ENCODE results near the gene CLSTN2.

Gene CLSTN2

DNA sequence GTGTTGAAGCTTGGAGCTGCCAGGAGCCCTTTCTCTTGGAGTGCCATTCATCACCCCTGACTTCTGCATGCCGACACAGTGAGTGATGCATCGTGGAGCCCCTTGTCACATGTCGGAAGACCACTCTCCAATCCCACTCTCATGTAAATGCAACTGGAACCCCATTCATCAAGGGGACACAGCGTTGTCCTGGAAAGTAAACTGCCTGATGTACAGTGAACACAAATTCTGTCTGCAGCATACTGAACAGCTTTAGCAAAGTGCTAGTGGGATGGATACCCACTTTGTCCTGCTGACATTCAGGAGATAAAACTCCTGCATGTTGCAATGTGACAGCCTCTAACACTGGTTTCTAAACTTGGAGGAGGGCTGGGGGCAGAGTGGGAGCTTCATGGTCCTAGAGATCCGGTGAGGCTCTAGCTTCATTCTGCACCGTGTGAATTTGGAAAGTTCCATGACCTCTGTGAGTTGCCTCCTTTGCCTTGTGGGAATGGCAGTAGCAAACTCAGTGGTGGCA is 194.8 kb downstream of the CLSTN2 start:
- H3K36me3 ChIP-seq (ENCODE audit: control insufficient read depth in 2 of 2, insufficient read depth in 1 of 2, low read length in 2 of 2) = no peaks in the 10 kb centered on the region
- no peak overlapping the region for H3K27ac ChIP-seq (ENCODE audit: extremely low read depth, low read depth, low read length)
- H3K4me3 ChIP-seq (ENCODE audit: low read depth, low read length) = no peak overlapping the region
- H3K4me1 ChIP-seq (ENCODE audit: control insufficient read depth, insufficient read depth, low read length) = no peaks in the 10 kb centered on the region
- CTCF ChIA-PET = interaction anchor here (0.6 kb wide), 1 partner anchor 28 kb away, joined by 3 read pairs; no protein-coding TSS in a partner anchor
- POLR2A ChIA-PET = no interaction called here
- no peaks in the 10 kb centered on the region for H3K9me3 ChIP-seq (ENCODE audit: control insufficient read depth, insufficient read depth, low read depth, low read length)
- TF ChIP-seq ZNF169 (tag by site-specific recombination; IDR thresholded peaks at IDR 0.05) (no peak), ZNF624 (tag by site-specific recombination; IDR thresholded peaks at IDR 0.05) (no peak)
- TF ChIP-seq, protein P1, sequence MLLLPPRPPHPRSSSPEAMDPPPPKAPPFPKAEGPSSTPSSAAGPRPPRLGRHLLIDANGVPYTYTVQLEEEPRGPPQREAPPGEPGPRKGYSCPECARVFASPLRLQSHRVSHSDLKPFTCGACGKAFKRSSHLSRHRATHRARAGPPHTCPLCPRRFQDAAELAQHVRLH (tag by site-specific recombination; IDR thresholded peaks at IDR 0.05) = no peak

DNA sequence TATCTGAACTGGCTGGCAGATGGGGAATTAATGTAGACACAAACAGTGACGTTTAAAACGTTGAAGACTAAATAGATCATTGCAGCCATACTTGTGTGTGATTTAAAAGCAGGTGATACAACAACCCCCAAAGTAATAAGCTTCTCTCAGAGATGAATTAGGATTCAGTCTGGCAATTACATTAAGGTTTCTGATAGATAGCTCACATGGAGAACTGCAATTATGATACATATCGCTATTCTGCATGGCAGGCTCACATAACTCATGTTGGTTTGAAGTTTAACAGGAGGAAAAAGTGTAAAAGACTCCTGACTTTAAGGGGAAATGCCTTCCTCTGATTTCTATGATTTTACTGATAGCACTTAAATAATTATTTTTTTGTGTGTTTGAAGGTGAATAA is 196.9 kb downstream of the CLSTN2 start:
- H3K36me3 ChIP-seq (ENCODE audit: control insufficient read depth in 2 of 2, insufficient read depth in 1 of 2, low read length in 2 of 2) = no peaks in the 10 kb centered on the region
- TF ChIP-seq ZNF214 (tag by site-specific recombination; IDR thresholded peaks at IDR 0.05; ENCODE audit: borderline replicate concordance) (no peak), SP7 (tag by site-specific recombination; IDR thresholded peaks at IDR 0.05) (no peak), ZSCAN23 (tag by site-specific recombination; IDR thresholded peaks at IDR 0.05) (no peak), ZNF274 (IDR thresholded peaks at IDR 0.05; ENCODE audit: low read length) (no peak), ZNF274 (tag by site-specific recombination; IDR thresholded peaks at IDR 0.05; ENCODE audit: borderline replicate concordance) (no peak), ZNF529 (tag by site-specific recombination; IDR thresholded peaks at IDR 0.05; ENCODE audit: insufficient replicate concordance) (no peak), ZNF600 (tag by site-specific recombination; IDR thresholded peaks at IDR 0.05) (no peak), ZNF561 (tag by site-specific recombination; IDR thresholded peaks at IDR 0.05; ENCODE audit: borderline replicate concordance) (no peak), ZNF558 (tag by site-specific recombination; IDR thresholded peaks at IDR 0.05) (no peak), ZNF311 (tag by site-specific recombination; IDR thresholded peaks at IDR 0.05; ENCODE audit: borderline replicate concordance) (no peak), BCL11A (tag by site-specific recombination; IDR thresholded peaks at IDR 0.05; ENCODE audit: low read depth) (no peak), GLI4 (tag by site-specific recombination; IDR thresholded peaks at IDR 0.05) (no peak), GLIS1 (tag by site-specific recombination; IDR thresholded peaks at IDR 0.05) (no peak), HOXC10 (CRISPR knock-in tag; IDR thresholded peaks at IDR 0.05) (no peak)
- TF ChIP-seq, protein P2, sequence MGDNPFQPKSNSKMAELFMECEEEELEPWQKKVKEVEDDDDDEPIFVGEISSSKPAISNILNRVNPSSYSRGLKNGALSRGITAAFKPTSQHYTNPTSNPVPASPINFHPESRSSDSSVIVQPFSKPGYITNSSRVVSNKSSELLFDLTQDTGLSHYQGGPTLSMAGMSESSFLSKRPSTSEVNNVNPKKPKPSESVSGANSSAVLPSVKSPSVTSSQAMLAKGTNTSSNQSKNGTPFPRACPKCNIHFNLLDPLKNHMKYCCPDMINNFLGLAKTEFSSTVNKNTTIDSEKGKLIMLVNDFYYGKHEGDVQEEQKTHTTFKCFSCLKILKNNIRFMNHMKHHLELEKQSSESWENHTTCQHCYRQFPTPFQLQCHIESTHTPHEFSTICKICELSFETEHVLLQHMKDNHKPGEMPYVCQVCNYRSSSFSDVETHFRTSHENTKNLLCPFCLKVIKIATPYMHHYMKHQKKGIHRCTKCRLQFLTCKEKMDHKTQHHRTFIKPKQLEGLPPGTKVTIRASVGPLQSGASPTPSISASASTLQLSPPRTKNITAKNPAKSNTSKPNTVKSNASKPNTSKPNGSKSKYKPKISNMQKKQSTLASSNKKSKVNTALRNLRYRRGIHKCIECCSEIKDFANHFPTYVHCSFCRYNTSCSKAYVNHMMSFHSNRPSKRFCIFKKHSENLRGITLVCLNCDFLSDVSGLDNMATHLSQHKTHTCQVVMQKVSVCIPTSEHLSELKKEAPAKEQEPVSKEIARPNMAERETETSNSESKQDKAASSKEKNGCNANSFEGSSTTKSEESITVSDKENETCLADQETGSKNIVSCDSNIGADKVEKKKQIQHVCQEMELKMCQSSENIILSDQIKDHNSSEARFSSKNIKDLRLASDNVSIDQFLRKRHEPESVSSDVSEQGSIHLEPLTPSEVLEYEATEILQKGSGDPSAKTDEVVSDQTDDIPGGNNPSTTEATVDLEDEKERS (tag by site-specific recombination; IDR thresholded peaks at IDR 0.05) = no peak
- TF ChIP-seq, protein P3, sequence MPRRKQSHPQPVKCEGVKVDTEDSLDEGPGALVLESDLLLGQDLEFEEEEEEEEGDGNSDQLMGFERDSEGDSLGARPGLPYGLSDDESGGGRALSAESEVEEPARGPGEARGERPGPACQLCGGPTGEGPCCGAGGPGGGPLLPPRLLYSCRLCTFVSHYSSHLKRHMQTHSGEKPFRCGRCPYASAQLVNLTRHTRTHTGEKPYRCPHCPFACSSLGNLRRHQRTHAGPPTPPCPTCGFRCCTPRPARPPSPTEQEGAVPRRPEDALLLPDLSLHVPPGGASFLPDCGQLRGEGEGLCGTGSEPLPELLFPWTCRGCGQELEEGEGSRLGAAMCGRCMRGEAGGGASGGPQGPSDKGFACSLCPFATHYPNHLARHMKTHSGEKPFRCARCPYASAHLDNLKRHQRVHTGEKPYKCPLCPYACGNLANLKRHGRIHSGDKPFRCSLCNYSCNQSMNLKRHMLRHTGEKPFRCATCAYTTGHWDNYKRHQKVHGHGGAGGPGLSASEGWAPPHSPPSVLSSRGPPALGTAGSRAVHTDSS (tag by site-specific recombination; IDR thresholded peaks at IDR 0.05) = no peak
- TF ChIP-seq, protein P4, sequence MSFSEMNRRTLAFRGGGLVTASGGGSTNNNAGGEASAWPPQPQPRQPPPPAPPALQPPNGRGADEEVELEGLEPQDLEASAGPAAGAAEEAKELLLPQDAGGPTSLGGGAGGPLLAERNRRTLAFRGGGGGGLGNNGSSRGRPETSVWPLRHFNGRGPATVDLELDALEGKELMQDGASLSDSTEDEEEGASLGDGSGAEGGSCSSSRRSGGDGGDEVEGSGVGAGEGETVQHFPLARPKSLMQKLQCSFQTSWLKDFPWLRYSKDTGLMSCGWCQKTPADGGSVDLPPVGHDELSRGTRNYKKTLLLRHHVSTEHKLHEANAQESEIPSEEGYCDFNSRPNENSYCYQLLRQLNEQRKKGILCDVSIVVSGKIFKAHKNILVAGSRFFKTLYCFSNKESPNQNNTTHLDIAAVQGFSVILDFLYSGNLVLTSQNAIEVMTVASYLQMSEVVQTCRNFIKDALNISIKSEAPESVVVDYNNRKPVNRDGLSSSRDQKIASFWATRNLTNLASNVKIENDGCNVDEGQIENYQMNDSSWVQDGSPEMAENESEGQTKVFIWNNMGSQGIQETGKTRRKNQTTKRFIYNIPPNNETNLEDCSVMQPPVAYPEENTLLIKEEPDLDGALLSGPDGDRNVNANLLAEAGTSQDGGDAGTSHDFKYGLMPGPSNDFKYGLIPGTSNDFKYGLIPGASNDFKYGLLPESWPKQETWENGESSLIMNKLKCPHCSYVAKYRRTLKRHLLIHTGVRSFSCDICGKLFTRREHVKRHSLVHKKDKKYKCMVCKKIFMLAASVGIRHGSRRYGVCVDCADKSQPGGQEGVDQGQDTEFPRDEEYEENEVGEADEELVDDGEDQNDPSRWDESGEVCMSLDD (tag by site-specific recombination; IDR thresholded peaks at IDR 0.05) = no peak
- no peaks in the 10 kb centered on the region for H3K4me1 ChIP-seq (ENCODE audit: control insufficient read depth, insufficient read depth, low read length)
- no peak overlapping the region for H3K4me3 ChIP-seq (ENCODE audit: low read depth, low read length)
- no peaks in the 10 kb centered on the region for H3K9me3 ChIP-seq (ENCODE audit: control insufficient read depth, insufficient read depth, low read depth, low read length)
- no peak overlapping the region for H3K27ac ChIP-seq (ENCODE audit: extremely low read depth, low read depth, low read length)
- POLR2A ChIA-PET = no interaction called here
- CTCF ChIA-PET = interaction anchor here (0.7 kb wide), 1 partner anchor 86 kb away, joined by 3 read pairs; no protein-coding TSS in a partner anchor

Data from HEK293 (cell line).